ENCODE results near the gene MAEA. TPM values are rescaled to one million over a fixed set of nuclear protein-coding genes. Genes with fewer than 3 reads are reported as not detected.
A peak's percentile ranks its signal among the peaks of the same experiment; 100 is the strongest.

MAEA gene
- polyA plus RNA-seq, 2 of the 4 experiments (the other 2 are of a cell fraction), result 46.1 to 58.4 TPM

GRCh38 chr4:1354136-1354982 is 64.7 kb downstream of the MAEA start:
- Histone ChIP-seq H3K27ac (no peak overlapping the region), H3K9me3 (no peaks in the 10 kb centered on the region), H3K4me1 (0 out of 3 replicates have a peak, but pooled peaks cover 3% of the 10 kb centered on the region), H3K4me2 (no peak overlapping the region), H3K4me3 (no peak overlapping the region)
- FAIRE-seq (no peak), ATAC-seq (peak in 1 of 2 experiments; percentile 13; a peak in 1 of 6 replicates), DNase-seq (ENCODE audit: low read depth in 1 of 2, low spot score in 1 of 2) (no peak)
- POLR2A ChIA-PET, result no interaction called here
- CTCF ChIA-PET, result interaction anchor here (0.6 to 5.0 kb wide), 12 partner anchors 11 to 524 kb away, joined by 3 to 29 read pairs (median 4); no protein-coding TSS in a partner anchor
- WGBS (ENCODE audit: missing lambda C conversion rate), result 89% methylated on average over 18 of the region's 36 CpGs
- TF ChIP-seq ZC3H11A (IDR thresholded peaks at IDR 0.05) (no peak), PHF8 (IDR thresholded peaks at IDR 0.05; ENCODE audit: borderline replicate concordance, low read depth) (no peak), NR3C1 (IDR thresholded peaks at IDR 0.05) (no peak)

- POLR2A ChIA-PET, result no interaction called here
- TF ChIP-seq E2F6 (IDR thresholded peaks at IDR 0.05; ENCODE audit: borderline replicate concordance, low read depth) (no peak), ZNF302 (CRISPR knock-in tag; IDR thresholded peaks at IDR 0.05) (no peak), JUN (IDR thresholded peaks at IDR 0.05) (no peak), BHLHE40 (IDR thresholded peaks at IDR 0.05; ENCODE audit: low read depth, low read length) (no peak), CBX8 (IDR thresholded peaks at IDR 0.05) (no peak), CHD2 (IDR thresholded peaks at IDR 0.05; ENCODE audit: low read length, partially characterized antibody) (no peak)
- 94% methylated on average over 8 of the region's 18 CpGs for WGBS (ENCODE audit: missing lambda C conversion rate)
Measured at GRCh38 chr4:1354983-1355275, 65.2 kb downstream of the MAEA start.

DNA sequence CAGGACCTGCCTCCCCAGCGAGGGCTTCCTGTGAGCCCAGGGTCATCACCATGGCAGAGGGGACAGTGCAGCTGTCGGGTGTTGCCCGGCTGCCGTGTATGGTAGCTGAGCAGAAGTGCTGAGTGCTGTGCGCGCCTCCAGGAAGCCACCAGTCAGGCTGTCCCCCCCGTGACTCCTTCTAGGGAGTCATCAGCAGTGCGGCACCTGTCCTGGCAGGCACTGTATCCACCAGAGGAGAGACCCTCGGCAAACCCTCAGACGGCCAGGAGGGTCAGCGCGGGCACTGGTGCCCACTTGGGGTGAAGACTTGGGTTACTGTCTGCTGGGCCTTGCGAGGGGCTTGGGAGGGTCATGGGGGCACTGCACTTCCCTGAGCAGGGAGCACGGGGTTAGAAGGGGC is 65.7 kb downstream of the MAEA start:
- CTCF ChIA-PET, result interaction anchor here (0.6 to 5.0 kb wide), 23 partner anchors 8 to 525 kb away, joined by 3 to 29 read pairs (median 4); partner anchors contain the start of gene UVSSA

More at GRCh38 chr4:1354983-1355275, 65.2 kb downstream of the MAEA start:
- FAIRE-seq (no peak), ATAC-seq (no peak), DNase-seq (ENCODE audit: low read depth in 1 of 2, low spot score in 1 of 2) (no peak)
- H3K4me3 ChIP-seq, result no peak overlapping the region
- H3K9me3 ChIP-seq, result no peaks in the 10 kb centered on the region
- no peak overlapping the region for H3K27ac ChIP-seq
- H3K4me1 ChIP-seq, result 0 out of 3 replicates have a peak, but pooled peaks cover 3% of the 10 kb centered on the region
- CTCF ChIA-PET, result interaction anchor here (0.6 to 5.0 kb wide), 11 partner anchors 10 to 525 kb away, joined by 3 to 29 read pairs (median 5); no protein-coding TSS in a partner anchor
- H3K4me2 ChIP-seq, result no peak overlapping the region

More for the DNA sequence above, 65.7 kb downstream of the MAEA start:
- no peaks in the 10 kb centered on the region for H3K9me3 ChIP-seq
- no peak for FAIRE-seq
- no peak for ATAC-seq
- H3K27ac ChIP-seq, result no peak overlapping the region
- no peak overlapping the region for H3K4me3 ChIP-seq
- DNase-seq (ENCODE audit: low read depth in 1 of 2, low spot score in 1 of 2), result no peak
- no peak for TF ChIP-seq EHF (CRISPR knock-in tag; IDR thresholded peaks at IDR 0.05)
- no peak for TF ChIP-seq CBX2 (IDR thresholded peaks at IDR 0.05; ENCODE audit: borderline replicate concordance, low read depth)
- no peak for TF ChIP-seq POLR2A (IDR thresholded peaks at IDR 0.05; ENCODE audit: low read length)
- TF ChIP-seq, protein P1, sequence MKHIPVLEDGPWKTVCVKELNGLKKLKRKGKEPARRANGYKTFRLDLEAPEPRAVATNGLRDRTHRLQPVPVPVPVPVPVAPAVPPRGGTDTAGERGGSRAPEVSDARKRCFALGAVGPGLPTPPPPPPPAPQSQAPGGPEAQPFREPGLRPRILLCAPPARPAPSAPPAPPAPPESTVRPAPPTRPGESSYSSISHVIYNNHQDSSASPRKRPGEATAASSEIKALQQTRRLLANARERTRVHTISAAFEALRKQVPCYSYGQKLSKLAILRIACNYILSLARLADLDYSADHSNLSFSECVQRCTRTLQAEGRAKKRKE (CRISPR knock-in tag; IDR thresholded peaks at IDR 0.05; ENCODE audit: low read depth), result no peak
- no peak for TF ChIP-seq HOXB13 (CRISPR knock-in tag; IDR thresholded peaks at IDR 0.05; ENCODE audit: low read depth)
- no peak for TF ChIP-seq MAFK (IDR thresholded peaks at IDR 0.05; ENCODE audit: partially characterized antibody)
- no peak for TF ChIP-seq NR3C1 (IDR thresholded peaks at IDR 0.05)
- no peak for TF ChIP-seq JUNB (IDR thresholded peaks at IDR 0.05)
- TF ChIP-seq GATA3 (IDR thresholded peaks at IDR 0.05; ENCODE audit: borderline replicate concordance), result no peak
- TF ChIP-seq EP300 (IDR thresholded peaks at IDR 0.05), result no peak
- TF ChIP-seq HEYL (CRISPR knock-in tag; IDR thresholded peaks at IDR 0.05), result no peak
- TF ChIP-seq, protein P2, sequence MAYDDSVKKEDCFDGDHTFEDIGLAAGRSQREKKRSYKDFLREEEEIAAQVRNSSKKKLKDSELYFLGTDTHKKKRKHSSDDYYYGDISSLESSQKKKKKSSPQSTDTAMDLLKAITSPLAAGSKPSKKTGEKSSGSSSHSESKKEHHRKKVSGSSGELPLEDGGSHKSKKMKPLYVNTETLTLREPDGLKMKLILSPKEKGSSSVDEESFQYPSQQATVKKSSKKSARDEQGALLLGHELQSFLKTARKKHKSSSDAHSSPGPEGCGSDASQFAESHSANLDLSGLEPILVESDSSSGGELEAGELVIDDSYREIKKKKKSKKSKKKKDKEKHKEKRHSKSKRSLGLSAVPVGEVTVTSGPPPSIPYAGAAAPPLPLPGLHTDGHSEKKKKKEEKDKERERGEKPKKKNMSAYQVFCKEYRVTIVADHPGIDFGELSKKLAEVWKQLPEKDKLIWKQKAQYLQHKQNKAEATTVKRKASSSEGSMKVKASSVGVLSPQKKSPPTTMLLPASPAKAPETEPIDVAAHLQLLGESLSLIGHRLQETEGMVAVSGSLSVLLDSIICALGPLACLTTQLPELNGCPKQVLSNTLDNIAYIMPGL (CRISPR knock-in tag; IDR thresholded peaks at IDR 0.05; ENCODE audit: borderline replicate concordance), result no peak
- no peak for TF ChIP-seq TP53 (CRISPR knock-in tag; IDR thresholded peaks at IDR 0.05)
- TF ChIP-seq PHF8 (IDR thresholded peaks at IDR 0.05; ENCODE audit: borderline replicate concordance, low read depth), result no peak
- TF ChIP-seq JUN (IDR thresholded peaks at IDR 0.05), result no peak
- TF ChIP-seq ZFP36 (IDR thresholded peaks at IDR 0.05; ENCODE audit: borderline replicate concordance, partially characterized antibody), result no peak
- TF ChIP-seq, protein P3, sequence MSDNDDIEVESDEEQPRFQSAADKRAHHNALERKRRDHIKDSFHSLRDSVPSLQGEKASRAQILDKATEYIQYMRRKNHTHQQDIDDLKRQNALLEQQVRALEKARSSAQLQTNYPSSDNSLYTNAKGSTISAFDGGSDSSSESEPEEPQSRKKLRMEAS (IDR thresholded peaks at IDR 0.05), result no peak
- no peak for TF ChIP-seq HOXA7 (CRISPR knock-in tag; IDR thresholded peaks at IDR 0.05)
- TF ChIP-seq RCOR1 (IDR thresholded peaks at IDR 0.05; ENCODE audit: low read depth, low read length), result no peak
- 92% methylated on average over 4 of the region's 14 CpGs for WGBS (ENCODE audit: missing lambda C conversion rate)
- H3K4me2 ChIP-seq, result no peak overlapping the region
- POLR2A ChIA-PET, result no interaction called here
- 0 out of 3 replicates have a peak, but pooled peaks cover 3% of the 10 kb centered on the region for H3K4me1 ChIP-seq

Data from A549 (cell line).